Dermis lymphatic vessel endothelial cell (primary cell): ENCODE results near the gene SH3BP1. TPM values are rescaled to one million over a fixed set of nuclear protein-coding genes. Genes with fewer than 3 reads are reported as not detected.

ENCODE experiments used
- total RNA-seq: library from RNA; depleted of rRNA; stranded (reverse); fragments of >200 nt; gene quantifications from 2 replicates; pipeline ENCODE4 v1.2.1, GENCODE V29; 2014

Gene SH3BP1
- total RNA-seq = 0.54 and 1.4 TPM in 2 replicates

GRCh38 chr22:37639070-37639760, at the start of gene SH3BP1:
SH3BP1 (plus strand) TSS chr22:37639669; CDS start chr22:37639788, 119 bp downstream.

GRCh38 chr22:37608477-37609239, 30.8 kb upstream of the SH3BP1 start, which contains the start of gene GGA1:
GGA1 (plus strand) TSS chr22:37608834; CDS start chr22:37608861, 27 bp downstream.

DNA sequence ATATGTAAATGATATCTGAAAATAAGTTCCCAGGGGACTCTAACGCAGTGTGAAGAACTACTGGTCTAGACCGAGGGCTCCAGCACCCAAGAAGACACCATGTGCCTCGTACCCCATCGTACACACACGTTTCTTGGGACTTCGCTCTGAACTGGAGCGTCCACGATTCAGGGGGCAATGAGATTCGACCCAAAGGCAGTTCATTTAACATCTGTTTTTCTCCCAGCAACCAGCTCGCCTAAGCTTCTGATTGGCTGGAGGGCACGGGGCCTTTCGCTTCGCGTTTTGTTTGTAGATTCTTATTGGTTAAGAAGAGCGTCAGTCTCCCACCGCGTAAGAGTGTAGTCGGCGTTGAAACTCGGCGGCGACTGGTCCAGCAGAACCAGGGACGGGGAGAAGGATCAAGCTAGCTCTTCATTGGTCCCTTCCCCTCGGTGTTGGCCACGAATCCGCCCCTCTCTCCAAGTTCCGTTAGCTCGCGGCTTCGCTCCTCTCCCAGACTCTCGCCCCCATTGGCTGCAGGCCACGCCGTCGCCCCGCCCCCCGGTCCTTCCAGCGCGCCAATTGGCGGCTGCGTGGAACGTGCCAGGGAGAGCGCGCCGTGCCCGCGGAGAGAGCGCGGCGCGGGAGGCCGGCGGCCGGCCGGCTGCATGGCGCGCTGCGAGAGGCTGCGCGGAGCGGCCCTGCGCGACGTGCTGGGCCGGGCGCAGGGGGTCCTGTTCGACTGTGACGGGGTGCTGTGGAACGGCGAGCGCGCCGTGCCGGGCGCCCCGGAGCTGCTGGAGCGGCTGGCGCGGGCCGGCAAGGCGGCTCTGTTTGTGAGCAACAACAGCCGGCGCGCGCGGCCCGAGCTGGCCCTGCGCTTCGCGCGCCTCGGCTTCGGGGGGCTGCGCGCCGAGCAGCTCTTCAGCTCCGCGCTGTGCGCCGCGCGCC, 18.9 kb downstream of the SH3BP1 start, which contains the start of gene PDXP:
PDXP (plus strand) TSS at position 591 of the 933 bp plus-strand sequence; CDS start at position 651, 60 bp downstream.

GRCh38 chr22:37674951-37675929, 35.8 kb downstream of the SH3BP1 start, which contains the start of gene LGALS1:
LGALS1 (plus strand) TSS chr22:37675636; CDS start chr22:37675703, 67 bp downstream.

DNA sequence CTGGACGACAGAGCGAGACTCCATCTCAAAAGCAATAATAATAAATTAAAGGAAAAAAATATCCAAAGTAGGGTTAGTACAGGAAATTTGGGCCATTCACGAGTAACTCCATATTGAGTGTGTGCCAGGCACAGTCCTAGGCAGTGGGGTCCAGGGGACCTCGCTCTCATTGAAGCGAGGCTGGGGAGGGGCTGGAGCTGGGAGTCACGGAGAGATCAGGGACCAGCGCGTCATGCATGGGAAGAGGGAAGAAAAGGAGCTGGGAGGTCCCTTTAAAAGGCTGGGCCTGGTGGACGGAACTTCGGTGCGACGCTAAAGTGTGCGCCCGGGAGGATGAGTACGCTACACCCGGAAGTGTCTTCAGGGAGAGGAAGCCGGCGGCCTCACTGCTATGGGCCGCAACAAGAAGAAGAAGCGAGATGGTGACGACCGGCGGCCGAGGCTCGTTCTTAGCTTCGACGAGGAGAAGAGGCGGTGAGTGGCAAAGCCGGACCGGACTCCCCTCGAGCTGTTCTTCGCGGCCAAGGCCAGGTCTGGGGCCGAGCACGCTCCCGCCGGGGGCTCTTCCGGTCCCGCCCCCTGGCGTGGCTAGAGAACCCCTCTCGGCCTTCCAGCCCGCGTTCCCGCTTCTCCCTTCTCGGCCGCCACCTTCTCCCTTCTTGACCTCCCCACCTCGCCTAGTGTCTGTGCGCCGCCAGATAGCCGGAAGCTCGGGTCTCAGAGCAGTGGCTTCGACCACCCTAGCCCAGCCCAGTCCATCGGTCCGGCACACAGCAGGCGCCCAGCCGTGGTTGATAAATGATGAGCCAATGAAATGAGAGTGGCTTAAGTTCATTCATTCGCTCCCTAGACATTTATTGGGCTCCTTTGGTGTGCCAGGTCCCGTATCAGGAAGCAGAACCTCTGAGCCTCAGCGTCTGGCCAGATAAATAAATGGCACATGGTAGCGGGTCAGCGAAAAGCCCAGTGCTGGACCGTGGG, 46.8 kb downstream of the SH3BP1 start, which contains the start of gene NOL12:
NOL12 (plus strand) TSS at position 342 of the 981 bp plus-strand sequence; CDS start at position 392, 50 bp downstream.

GRCh38 chr22:37696657-37697537, 57.4 kb downstream of the SH3BP1 start, which contains the start of gene TRIOBP:
TRIOBP (plus strand) TSS chr22:37697048; CDS start chr22:37701366, 4,318 bp downstream.

Other genes starting within 250 kb of the SH3BP1 start
- under 0.01 TPM in 1 of 2 replicates, not detected in the other for gene ELFN2, start 212.2 kb upstream of the SH3BP1 start, total RNA-seq
- 105 and 133 TPM in 2 replicates for gene MFNG, start 153.3 kb upstream of the SH3BP1 start, total RNA-seq
- 50.7 and 70.0 TPM in 2 replicates for gene CARD10, start 120.3 kb upstream of the SH3BP1 start, total RNA-seq
- gene CDC42EP1, start 79.2 kb upstream of the SH3BP1 start, total RNA-seq = 6.9 and 8.2 TPM in 2 replicates
- not detected in 2 replicates for gene LGALS2, start 59.6 kb upstream of the SH3BP1 start, total RNA-seq
- 66.3 and 126 TPM in 2 replicates for gene GGA1, start 30.8 kb upstream of the SH3BP1 start, total RNA-seq
- gene PDXP, start 19.1 kb downstream of the SH3BP1 start, total RNA-seq = 4.7 and 6.1 TPM in 2 replicates
- gene LGALS1, start 36.0 kb downstream of the SH3BP1 start, total RNA-seq = 2,994 and 4,027 TPM in 2 replicates
- 19.1 and 19.4 TPM in 2 replicates for gene NOL12, start 46.7 kb downstream of the SH3BP1 start, total RNA-seq
- gene TRIOBP, start 57.4 kb downstream of the SH3BP1 start, total RNA-seq = 116 and 141 TPM in 2 replicates
- gene GCAT, start 168.3 kb downstream of the SH3BP1 start, total RNA-seq = 11.9 and 13.5 TPM in 2 replicates
- gene GALR3, start 183.7 kb downstream of the SH3BP1 start, total RNA-seq = 0.11 TPM in 1 of 2 replicates, not detected in the other
- gene ANKRD54, start 204.7 kb downstream of the SH3BP1 start, total RNA-seq = 16.5 and 16.7 TPM in 2 replicates
- gene EIF3L, start 209.8 kb downstream of the SH3BP1 start, total RNA-seq = 400 and 450 TPM in 2 replicates